WTC11 (cell line): ENCODE measurements around the gene SSR2. TPM values are rescaled to one million over a fixed set of nuclear protein-coding genes. Genes with fewer than 3 reads are reported as not detected.

Experiments
- ATAC-seq: fragments of 200-7000 bp; cut with Tn5 transposase; 2 replicates; pipeline ENCODE4 v1.10.0; 2021; ENCODE audit warnings: mild to moderate bottlenecking, moderate library complexity
- CTCF ChIA-PET: fragments of 300-600 bp; sonication (Branson Sonifier 250); formaldehyde crosslinking; loops from one replicate; lab custom pipeline; 2021; ENCODE audit warnings: antibody characterized with exemption; lab: Charles Lee
- POLR2A ChIA-PET: fragments of 350-600 bp; sonication (Branson Sonifier 250); formaldehyde crosslinking; loops from one replicate; lab custom pipeline; 2021; ENCODE audit warnings: antibody characterized with exemption; lab: Charles Lee
- DNase-seq: peaks from one replicate; pipeline ENCODE4 v3.0.0; 2021; ENCODE audit warnings: low spot score
- H3K27ac Mint-ChIP-seq: 2 replicates; pipeline ENCODE4 v1.8.0; 2021; ENCODE audit warnings: mixed read lengths
- H3K27me3 Mint-ChIP-seq: 2 replicates; pipeline ENCODE4 v1.8.0; 2021; ENCODE audit warnings: low read depth, mild to moderate bottlenecking, moderate library complexity, mixed read lengths
- H3K36me3 Mint-ChIP-seq: 2 replicates; pipeline ENCODE4 v1.8.0; 2021; ENCODE audit warnings: mixed read lengths
- H3K4me1 Mint-ChIP-seq: 2 replicates; pipeline ENCODE4 v1.8.0; 2022; ENCODE audit warnings: mixed read lengths
- H3K4me3 Mint-ChIP-seq: 2 replicates; pipeline ENCODE4 v1.8.0; 2021; ENCODE audit warnings: mild to moderate bottlenecking, moderate library complexity, mixed read lengths
- H3K9me3 Mint-ChIP-seq: 2 replicates; pipeline ENCODE4 v1.8.0; 2021; ENCODE audit warnings: mixed read lengths
- AFF4 ChIP-seq: sonication (generic); formaldehyde crosslinking; IDR thresholded peaks from 2 replicates; pipeline ENCODE4 v1.8.1; 2023; ENCODE audit warnings: mild to moderate bottlenecking, missing genetic modification reagents, borderline replicate concordance
- AR ChIP-seq: fragments of 250-450 bp; sonication (Bioruptor Pico); IDR thresholded peaks from 2 replicates; pipeline ENCODE4 v1.9.0; 2021; ENCODE audit warnings: mild to moderate bottlenecking
- CBFB ChIP-seq: sonication (generic); formaldehyde crosslinking; IDR thresholded peaks from 2 replicates; pipeline ENCODE4 v1.8.1; 2022; ENCODE audit warnings: mild to moderate bottlenecking, low read depth, missing genetic modification reagents
- ETV6 ChIP-seq: sonication (generic); formaldehyde crosslinking; IDR thresholded peaks from 2 replicates; pipeline ENCODE4 v1.8.1; 2022; ENCODE audit warnings: mild to moderate bottlenecking, missing genetic modification reagents
- HMGA2 ChIP-seq: fragments of 250-450 bp; sonication (Bioruptor Pico); IDR thresholded peaks from 2 replicates; pipeline ENCODE4 v1.4.0; 2021; ENCODE audit warnings: mild to moderate bottlenecking, moderate library complexity
- HMGXB4 ChIP-seq: sonication (generic); formaldehyde crosslinking; IDR thresholded peaks from 2 replicates; pipeline ENCODE4 v1.8.1; 2023; ENCODE audit warnings: mild to moderate bottlenecking, moderate library complexity, missing genetic modification reagents
- IRF2 ChIP-seq: sonication (generic); formaldehyde crosslinking; IDR thresholded peaks from 2 replicates; pipeline ENCODE4 v1.8.0; 2022; ENCODE audit warnings: low read depth, missing genetic modification reagents, borderline replicate concordance
- MAX ChIP-seq: sonication (generic); formaldehyde crosslinking; IDR thresholded peaks from 2 replicates; pipeline ENCODE4 v1.8.0; 2022; ENCODE audit warnings: mild to moderate bottlenecking, missing genetic modification reagents
- MXD4 ChIP-seq: fragments of 250-450 bp; sonication (Bioruptor Pico); IDR thresholded peaks from 2 replicates; pipeline ENCODE4 v1.8.0; 2021; ENCODE audit warnings: mild to moderate bottlenecking, moderate library complexity, borderline replicate concordance
- RELA ChIP-seq: sonication (generic); formaldehyde crosslinking; IDR thresholded peaks from 2 replicates; pipeline ENCODE4 v1.8.1; 2022; ENCODE audit warnings: missing genetic modification reagents, mild to moderate bottlenecking, borderline replicate concordance
- SOX15 ChIP-seq: fragments of 250-450 bp; sonication (Bioruptor Pico); IDR thresholded peaks from 2 replicates; pipeline ENCODE4 v1.9.0; 2021; ENCODE audit warnings: mild to moderate bottlenecking
- SP1 ChIP-seq: sonication (generic); formaldehyde crosslinking; conservative IDR thresholded peaks from 2 replicates; pipeline ENCODE4 v1.8.1; 2022; ENCODE audit warnings: missing genetic modification reagents
- TP53 ChIP-seq: sonication (generic); formaldehyde crosslinking; IDR thresholded peaks from 2 replicates; pipeline ENCODE4 v1.8.1; 2023; ENCODE audit warnings: mild to moderate bottlenecking, missing genetic modification reagents
- ZNF263 ChIP-seq: sonication (generic); formaldehyde crosslinking; IDR thresholded peaks from 2 replicates; pipeline ENCODE4 v1.8.1; 2022; ENCODE audit warnings: low read depth, mild to moderate bottlenecking, moderate library complexity, missing genetic modification reagents
- ZNF317 ChIP-seq: sonication (generic); formaldehyde crosslinking; IDR thresholded peaks from 2 replicates; pipeline ENCODE4 v1.8.1; 2023; ENCODE audit warnings: low read depth, mild to moderate bottlenecking, moderate library complexity, missing genetic modification reagents, borderline replicate concordance
- ZNF416 ChIP-seq: fragments of 250-450 bp; sonication (Bioruptor Pico); IDR thresholded peaks from 2 replicates; pipeline ENCODE4 v1.9.0; 2021; ENCODE audit warnings: mild to moderate bottlenecking, inconsistent platforms
- total RNA-seq: library from RNA; stranded (reverse); gene quantifications from 3 replicates; pipeline ENCODE4 v1.2.3, GENCODE V29; 2021

SSR2 gene
- total RNA-seq, 1 experiment from 2014 or later = 175 TPM

- H3K4me3 Mint-ChIP-seq = no peak overlapping the region
- ChIA-PET CTCF (interaction anchor here (2.1 kb wide), 1 partner anchor 15 kb away, joined by 10 read pairs; the partner anchor contains the start of gene ARHGEF2), POLR2A (no interaction called here)
- no peaks in the 10 kb centered on the region for H3K9me3 Mint-ChIP-seq
- DNase-seq (no peak), ATAC-seq (no peak)
- no peak overlapping the region for H3K27ac Mint-ChIP-seq
- TF ChIP-seq HMGXB4 (CRISPR knock-in tag) = no peak
- TF ChIP-seq AFF4 (CRISPR knock-in tag) = no peak
- TF ChIP-seq ETV6 (CRISPR knock-in tag) = no peak
- no peak for TF ChIP-seq CBFB
- no peak for TF ChIP-seq AR (CRISPR knock-in tag)
- TF ChIP-seq SP1 (CRISPR knock-in tag) = no peak
- no peak for TF ChIP-seq ZNF416 (CRISPR knock-in tag)
- no peak for TF ChIP-seq TP53
- TF ChIP-seq RELA (CRISPR knock-in tag) = no peak
- no peak for TF ChIP-seq MAX (CRISPR knock-in tag)
- no peak for TF ChIP-seq SOX15 (CRISPR knock-in tag)
- peaks cover 61% of the 10 kb centered on the region for H3K36me3 Mint-ChIP-seq
- H3K4me1 Mint-ChIP-seq = peaks cover 28% of the 10 kb centered on the region
- no peaks in the 10 kb centered on the region for H3K27me3 Mint-ChIP-seq
Observed at GRCh38 chr1:155964193-155964592, 56.6 kb downstream of the SSR2 start.

- ChIA-PET POLR2A (interaction anchor here (0.6 kb wide), 1 partner anchor 47 kb away, joined by 3 read pairs; no protein-coding TSS in a partner anchor), CTCF (interaction anchor here (0.6 to 2.1 kb wide), 5 partner anchors 14 to 47 kb away, joined by 3 to 10 read pairs (median 4); partner anchors contain the start of gene ARHGEF2)
- DNase-seq = no peak
- Mint-ChIP-seq H3K4me1 (peaks cover 13% of the 10 kb centered on the region), H3K9me3 (no peaks in the 10 kb centered on the region), H3K36me3 (peaks cover 65% of the 10 kb centered on the region), H3K27ac (no peak overlapping the region), H3K4me3 (no peak overlapping the region), H3K27me3 (no peaks in the 10 kb centered on the region)
- TF ChIP-seq IRF2 (CRISPR knock-in tag) (no peak), MXD4 (CRISPR knock-in tag) (no peak), ZNF416 (CRISPR knock-in tag) (no peak), CBFB (no peak), TP53 (no peak), ZNF263 (no peak), HMGA2 (CRISPR knock-in tag) (no peak), ZNF317 (CRISPR knock-in tag) (no peak)
- ATAC-seq = no peak
Observed at GRCh38 chr1:155962599-155963211, 58.0 kb downstream of the SSR2 start.
